HG02943 (cell line): Measurements from ENCODE around the gene SECISBP2.
A peak's percentile ranks its signal among the peaks of the same experiment; 100 is the strongest.
"Not testable (repeated sequence)": the region's sequence is repeated elsewhere in the genome, so short reads cannot be mapped to it uniquely, and the experiment has no call there.

Source experiments
- ATAC-seq: cut with Tn5 transposase; IDR thresholded peaks from one replicate; pipeline ENCODE4 v1.9.1; 2021; ENCODE audit warnings: mild to moderate bottlenecking, low read depth, moderate library complexity; ENCODE audit not compliant: unreplicated experiment

SECISBP2 gene, protein sequence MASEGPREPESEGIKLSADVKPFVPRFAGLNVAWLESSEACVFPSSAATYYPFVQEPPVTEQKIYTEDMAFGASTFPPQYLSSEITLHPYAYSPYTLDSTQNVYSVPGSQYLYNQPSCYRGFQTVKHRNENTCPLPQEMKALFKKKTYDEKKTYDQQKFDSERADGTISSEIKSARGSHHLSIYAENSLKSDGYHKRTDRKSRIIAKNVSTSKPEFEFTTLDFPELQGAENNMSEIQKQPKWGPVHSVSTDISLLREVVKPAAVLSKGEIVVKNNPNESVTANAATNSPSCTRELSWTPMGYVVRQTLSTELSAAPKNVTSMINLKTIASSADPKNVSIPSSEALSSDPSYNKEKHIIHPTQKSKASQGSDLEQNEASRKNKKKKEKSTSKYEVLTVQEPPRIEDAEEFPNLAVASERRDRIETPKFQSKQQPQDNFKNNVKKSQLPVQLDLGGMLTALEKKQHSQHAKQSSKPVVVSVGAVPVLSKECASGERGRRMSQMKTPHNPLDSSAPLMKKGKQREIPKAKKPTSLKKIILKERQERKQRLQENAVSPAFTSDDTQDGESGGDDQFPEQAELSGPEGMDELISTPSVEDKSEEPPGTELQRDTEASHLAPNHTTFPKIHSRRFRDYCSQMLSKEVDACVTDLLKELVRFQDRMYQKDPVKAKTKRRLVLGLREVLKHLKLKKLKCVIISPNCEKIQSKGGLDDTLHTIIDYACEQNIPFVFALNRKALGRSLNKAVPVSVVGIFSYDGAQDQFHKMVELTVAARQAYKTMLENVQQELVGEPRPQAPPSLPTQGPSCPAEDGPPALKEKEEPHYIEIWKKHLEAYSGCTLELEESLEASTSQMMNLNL

DNA sequence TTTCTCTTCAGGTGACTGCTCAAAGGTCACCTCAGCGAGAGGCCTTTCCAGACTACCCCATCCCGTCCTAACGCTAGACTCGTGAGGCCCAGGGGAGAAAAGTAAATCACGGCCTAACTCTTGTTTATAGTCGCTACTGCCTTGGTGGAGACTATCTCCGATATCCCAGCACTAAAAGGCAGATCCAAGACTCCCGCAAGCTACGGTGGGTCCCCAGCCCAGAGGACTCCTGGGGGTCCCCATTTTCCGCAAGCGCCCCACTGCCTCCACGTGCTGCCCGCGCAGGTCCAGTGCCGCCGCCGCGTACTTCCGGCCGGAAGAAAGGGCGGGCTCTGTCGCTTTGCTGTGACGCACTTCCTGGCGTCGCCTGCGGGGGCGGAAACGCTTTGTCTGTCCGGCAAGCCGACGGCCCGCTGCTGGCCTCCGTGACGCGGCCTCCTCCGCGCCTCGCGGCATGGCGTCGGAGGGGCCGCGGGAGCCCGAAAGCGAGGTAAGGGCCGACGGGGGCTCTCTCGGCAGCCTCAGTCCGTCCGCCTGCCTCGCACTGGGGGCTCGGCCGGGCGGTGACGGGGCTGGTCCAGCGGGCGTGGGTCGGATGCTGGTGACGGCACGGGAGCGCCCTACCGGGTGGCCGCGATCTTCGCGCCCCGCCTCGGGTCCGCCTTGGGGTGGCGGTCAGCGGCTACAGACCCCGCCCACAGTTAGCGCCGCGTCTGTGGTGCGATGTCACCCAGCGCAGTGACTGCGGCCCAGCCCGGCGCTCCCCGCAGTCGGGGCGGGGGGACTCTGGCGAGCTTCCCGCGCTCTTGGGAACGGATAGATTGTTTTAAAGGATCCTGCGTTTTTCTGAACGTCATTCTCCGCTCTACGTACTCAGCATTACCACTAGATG, at the start of gene SECISBP2:
SECISBP2 (plus strand) TSS at position 378 of the 892 bp plus-strand sequence; CDS start at position 455, 77 bp downstream.
- ATAC-seq, result peak; percentile 86

DNA sequence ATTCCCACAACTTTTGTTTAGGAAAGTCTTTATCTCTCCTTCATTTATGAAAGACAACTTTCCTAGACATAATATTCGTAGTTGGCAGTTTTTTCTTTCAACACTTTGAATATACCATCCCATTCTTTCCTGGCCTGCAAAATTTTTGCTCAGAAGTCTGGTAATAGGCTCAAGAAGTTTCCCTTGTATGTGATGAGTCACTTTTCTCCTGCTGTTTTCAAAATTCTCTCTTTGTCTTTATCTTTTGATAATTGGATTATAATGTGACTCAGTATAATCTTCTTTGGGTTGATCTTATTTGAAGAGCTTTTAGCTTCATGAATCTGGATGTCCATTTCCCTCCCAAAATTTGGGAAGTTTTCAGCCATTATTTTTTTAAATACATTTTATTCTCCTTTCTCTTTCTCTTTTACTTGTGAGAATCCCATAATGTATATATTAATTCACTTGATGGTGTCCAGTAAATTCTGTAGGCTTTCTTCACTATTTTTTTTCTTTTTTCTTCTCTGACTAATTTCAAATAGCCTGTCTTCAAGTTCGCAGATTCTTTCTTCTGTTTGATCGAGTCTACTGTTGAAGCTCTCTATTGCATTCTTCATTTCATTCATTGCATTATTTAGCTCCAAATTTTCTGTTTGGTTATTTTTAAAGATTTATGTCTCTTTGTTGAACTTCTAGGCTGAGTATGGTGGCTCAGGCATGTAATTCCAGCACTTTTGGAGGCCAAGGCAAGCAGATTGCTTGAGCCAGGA, 44.6 kb upstream of the SECISBP2 start:
- ATAC-seq, result no peak

DNA sequence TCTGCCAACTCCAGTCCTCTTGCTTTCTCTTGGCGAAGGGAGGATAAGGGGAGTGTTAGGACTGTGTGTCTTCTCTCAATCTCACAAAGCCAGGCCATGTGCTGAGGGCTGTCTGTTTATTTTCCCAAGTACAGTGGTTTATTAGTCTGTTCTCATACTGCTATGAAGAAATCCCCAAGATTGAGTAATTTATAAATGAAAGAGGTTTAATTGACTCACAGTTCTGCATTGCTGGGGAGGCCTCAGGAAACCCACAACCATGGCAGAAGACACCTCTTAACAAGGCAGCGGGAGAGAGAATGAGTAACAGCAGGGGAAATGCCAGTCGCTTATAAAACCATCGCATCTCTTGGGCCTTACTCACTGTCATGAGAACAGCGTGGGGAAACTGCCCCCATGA, 43.5 kb upstream of the SECISBP2 start:
- ATAC-seq, result no peak

DNA sequence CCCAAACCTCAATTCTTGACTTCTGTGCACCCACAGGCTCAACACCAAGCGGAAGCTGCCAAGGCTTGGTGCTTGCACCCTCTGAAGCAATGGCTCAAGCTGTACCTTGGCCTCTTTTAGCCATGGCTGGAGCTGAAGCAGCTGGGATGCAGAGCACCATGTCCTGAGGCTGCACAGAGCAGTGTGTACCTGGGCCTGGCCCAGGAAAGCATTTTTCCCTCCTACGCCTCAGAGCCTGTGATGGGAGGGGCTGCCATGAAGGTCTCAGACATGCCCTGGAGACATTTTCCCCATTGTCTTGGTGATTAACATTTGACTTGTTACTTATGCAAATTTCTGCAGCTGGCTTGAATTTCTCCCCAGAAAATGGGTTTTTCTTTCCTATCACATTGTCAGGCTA, 42.3 kb upstream of the SECISBP2 start:
- ATAC-seq, result not testable (repeated sequence)

DNA sequence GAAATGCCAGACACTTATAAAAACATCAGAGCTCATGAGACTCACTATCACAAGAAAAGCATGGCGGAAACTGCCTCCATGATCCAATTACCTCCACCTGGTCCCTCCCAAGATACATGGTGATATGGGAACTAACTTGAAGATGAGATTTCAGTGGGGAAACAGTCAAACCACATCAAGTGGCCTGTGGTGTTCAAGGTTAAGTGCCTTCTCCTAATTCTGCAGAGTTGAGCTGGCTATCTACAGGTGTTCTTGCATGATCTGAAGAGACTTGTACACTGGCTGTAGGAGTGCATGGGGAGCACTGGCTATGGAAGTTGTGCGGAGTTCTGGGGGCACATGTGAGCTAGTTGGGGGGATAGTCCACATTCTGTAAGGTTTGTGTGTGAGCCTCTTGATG, 41.3 kb upstream of the SECISBP2 start:
- ATAC-seq, result no peak

DNA sequence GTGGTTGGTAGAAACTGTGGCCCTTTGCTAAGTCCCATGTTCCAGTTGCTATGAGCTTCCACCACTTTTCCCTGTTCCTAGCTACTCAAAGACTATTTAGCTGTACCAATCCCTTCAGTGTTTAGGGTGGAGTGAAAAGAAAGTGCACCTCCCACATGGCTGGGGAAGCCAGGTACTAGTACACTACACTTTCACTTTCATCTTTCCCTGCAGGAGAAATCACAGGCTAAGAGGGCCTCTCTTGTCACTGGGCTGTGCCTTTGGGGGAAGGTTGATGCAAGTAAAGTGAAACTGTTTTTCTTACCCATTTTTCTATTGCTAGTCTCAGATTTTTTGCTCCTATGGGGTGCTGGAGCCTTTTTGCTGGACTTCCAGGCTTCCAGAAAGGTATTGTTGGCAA, 40.8 kb upstream of the SECISBP2 start:
- ATAC-seq, result no peak

DNA sequence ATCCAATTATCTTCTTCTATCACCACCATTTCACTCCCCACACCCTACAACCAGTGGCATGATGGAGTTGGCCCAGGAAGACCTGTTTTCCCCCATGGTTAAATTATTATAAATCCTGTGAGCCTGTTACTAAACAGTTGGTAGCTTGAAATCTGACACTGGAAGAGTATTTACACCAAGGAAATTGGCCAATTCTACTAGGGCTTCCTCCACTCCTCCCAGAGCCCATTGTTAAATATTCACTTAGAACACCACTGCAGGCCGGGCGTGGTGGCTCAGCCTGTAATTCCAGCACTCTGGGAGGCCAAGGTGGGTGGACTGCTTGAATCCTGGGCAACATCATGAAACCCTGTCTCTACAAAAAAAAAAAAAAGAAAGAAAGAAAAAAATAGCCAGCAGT, 39.7 kb upstream of the SECISBP2 start:
- no peak for ATAC-seq

DNA sequence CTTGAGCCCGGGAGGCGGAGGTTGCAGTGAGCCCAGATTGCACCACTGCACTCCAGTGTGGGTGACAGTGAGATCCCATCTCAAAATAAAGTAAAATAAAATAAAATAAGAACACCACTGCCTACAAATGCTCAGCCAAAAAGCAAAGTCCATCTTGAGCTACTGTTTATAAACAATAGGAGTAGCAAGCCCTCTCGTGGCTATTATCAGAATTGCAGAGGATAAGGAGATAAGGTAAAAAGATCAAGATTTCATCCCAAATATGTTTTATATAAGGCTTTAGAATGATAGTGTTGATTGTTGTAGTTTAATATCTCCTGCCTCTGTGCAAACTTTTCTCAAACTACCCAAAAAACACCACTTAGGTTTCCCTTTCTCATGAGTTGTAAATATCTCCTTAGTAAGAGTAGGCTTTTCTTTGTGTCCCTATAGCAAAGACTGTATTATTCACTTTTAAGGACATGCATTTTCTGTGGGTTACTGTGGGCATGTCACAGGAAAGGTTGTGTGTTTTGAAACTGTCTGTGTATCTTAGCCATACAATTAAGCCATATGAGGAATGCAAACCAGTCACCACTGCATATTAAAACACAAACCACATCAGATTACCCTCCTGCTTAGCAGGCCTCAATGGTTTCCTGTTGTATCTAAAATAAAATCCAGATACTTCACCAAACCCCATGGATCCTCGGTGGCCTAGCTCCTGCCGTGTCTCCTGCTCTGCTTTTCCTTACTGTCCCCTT, 39.1 kb upstream of the SECISBP2 start:
- no peak for ATAC-seq

DNA sequence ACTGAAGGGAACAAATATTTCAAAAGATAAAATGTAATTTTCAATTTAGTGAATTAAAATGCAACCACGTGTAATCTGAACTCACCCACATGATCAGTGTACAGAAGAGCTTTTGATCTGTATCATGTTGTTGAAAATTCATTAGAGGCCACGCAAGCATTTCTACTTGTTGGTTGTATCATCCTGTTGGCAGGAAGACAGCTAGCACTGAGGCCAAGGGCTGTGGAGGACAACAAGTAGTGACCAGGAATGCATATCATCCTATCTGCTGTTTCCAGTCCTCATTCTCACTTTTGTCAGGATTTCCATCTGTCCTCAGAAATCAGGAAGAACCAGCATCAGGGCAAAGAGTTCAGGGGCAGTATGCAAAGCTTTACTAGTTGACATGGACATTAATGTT, 37.2 kb upstream of the SECISBP2 start:
- ATAC-seq, result no peak

DNA sequence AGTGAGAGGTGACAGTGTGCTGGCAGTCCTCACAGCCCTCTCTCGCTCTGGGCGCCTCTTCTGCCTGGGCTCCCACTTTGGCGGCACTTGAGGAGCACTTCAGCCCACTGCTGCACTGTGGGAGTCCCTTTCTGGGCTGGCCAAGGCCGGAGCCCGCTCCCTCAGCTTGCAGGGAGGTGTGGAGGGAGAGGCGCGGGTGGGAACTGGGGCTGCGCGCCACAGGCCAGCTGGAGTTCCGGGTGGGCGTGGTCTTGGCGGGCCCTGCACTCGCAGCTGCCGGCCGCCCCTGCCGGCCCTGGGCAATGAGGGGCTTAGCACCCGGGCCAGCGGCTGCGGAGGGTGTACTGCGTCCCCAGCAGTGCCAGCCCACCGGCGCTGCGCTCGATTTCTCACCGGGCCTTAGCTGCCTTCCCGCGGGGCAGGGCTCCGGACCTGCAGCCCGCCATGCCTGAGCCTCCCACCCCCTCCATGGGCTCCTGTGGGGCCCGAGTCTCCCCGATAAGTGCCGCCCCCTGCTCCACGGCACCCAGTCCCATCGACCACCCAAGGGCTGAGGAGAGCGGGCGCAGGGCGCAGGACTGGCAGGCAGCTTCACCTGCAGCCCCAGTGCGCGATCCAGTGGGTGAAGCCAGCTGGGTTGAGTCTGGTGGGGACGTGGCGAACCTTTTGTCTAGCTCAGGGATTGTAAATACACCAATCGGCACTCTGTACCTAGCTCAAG, 35.9 kb upstream of the SECISBP2 start:
- ATAC-seq, result not testable (repeated sequence)

DNA sequence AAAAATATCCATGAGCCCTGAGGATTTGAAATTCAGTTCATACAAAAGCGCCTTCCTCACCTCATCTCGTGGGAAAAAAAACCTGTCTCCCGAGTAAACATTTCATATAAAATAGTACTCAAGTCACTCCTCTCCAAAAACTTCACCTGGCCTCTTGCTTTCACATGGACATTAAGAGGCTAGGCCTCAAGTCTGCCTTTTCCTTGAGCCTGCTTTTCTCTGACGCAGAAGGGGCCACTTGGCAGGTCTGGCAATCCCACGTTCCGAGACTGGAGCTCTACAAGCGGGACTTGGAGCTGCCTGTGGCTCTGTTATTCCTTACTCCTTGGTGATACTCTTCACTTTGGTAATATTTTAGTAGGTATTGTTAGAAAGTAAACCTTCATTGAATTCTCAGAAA, 34.2 kb upstream of the SECISBP2 start:
- no peak for ATAC-seq

DNA sequence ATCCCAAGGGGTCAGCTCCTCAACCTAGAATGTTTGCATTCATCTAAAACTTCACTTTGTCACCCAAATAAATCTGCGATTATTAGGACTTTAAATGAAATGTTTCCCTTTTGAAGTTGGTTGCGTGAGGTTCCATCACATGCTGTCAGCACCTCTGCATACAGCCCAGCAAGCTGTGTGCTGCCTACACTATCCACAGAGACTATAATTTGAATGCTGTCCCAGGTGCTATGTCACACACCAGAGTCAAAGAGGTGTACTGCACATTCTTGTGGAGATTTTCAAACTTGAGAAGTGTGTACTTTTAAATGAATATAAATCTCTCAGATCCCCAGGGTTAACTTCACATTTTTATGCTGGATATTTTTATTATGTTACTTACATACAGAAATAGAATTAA, 26.6 kb upstream of the SECISBP2 start:
- ATAC-seq, result no peak

DNA sequence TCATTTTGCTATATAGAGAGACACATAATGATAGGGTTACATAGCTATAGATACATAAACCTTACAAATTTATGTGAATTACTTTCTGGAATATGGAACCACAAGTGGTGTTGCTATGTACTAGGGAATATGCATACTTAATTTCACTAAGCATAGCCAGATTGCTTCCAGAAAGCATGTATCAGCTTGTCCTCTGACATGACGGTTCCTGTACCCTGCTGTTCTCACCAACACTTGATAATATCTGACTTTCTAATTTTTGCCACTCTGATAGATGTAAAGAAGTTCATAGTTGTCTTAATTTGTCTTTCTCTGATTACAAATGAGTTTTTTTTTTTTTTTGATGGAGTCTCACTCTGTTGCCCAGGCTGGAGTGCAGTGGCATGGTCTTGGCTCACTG, 25.3 kb upstream of the SECISBP2 start:
- no peak for ATAC-seq

DNA sequence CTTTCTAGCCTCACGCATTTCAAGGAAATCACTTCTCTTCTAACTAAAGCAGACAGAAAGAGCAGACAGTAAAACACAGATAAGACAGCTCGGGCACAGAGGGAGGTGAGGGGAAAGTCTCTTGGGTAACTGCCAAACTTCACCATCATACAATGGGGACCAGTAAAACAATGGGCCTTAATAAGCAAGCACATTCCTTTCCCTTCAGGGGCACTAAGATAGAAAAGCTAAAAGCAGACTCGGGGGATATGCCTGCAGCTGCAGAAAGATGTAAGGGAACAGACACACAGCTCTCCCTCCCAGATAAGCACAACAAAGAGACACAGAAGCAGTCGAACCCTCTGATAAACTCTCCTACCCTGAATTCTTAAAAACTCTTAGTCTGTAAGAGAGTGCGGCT, 22.9 kb upstream of the SECISBP2 start:
- ATAC-seq, result no peak

DNA sequence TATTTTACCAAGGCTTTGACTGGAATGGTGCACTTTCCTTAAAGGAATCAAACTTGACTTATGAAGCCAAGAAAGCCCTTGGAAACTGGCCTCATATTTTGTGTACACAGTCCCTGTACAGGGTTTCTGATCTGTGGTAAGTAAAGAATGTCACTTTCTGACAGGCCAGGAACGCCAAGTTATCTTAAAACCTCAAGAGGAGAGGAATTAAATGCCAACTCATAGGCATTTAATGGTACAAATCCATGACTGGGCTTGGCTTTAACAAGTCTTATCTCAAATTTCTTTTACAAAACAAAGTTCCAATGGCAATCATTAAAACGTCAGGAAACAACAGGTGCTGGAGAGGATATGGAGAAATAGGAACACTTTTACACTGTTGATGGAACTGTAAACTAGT, 16.3 kb upstream of the SECISBP2 start:
- not testable (repeated sequence) for ATAC-seq

DNA sequence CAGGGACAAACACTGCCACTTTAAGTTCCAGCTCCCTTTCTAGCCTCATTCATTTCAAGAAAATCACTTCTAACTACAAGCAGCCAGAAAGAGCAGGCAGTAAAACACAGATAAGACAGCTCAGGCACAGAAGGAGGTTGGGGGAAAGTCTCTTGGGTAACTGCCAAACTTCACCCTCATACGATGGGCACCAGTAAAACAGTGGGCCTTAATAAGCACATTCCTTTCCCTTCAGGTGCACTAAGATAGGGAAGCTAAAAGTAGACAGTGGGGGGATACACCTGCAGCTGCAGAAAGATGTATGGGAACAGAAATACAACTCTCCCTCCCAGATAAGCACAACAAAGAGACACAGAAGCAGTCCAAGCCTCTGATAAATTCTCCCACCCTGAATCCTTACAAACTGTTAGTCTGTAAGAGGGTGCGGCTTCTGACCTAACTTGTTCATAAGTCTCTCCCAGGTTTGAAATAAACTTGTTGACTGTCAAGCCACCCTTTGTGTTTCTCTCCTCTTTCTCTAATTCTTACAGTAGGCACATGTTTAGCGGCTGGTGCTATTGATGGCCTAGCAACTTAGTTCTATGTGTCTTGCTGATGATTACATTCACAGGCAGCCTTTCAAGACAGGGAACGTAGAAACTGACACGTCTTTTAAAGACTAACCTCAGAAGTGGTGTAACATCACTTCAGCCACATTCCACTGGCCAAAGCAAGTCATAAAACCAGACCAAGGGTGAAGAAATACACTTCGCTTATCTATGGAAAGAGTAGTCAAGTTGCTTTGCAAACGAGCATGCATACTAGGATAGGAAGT, 14.1 kb upstream of the SECISBP2 start:
- no peak for ATAC-seq

DNA sequence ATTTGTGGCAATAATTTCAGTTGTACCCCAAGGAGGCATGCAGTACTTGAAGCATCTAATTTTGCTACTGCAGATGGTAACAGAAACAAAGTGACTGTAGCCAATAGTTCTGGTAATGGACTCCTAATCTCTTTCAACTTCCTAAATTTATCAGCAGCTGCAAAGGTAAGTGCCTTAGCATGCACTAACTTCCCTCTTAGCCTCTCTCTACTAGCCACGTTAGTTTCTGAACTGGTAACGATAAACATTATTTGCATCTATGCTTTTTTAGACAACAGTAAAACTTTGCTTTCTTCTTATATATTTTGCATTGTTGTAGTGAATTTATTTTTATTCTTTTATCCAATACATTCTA, 13.5 kb upstream of the SECISBP2 start:
- ATAC-seq, result no peak

DNA sequence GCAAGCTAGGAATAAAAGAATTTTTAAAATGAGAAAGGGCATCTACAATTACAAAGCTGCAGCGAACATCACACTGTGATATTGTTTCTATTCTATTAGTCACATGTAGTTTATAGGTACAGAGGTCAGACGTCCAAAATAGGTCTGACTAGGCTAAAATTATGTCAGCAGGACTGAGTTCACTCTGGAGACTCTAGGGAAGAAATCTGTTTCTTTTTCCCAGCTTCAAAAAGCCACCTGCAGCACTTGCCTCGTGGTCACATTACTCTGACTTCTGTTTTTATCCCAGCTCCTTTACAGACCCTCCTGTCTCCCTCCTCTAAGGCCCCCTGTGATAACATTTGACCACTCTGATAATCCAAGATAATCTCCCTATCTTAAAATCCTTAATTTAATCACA, 12.4 kb upstream of the SECISBP2 start:
- ATAC-seq, result no peak
